Measurements from ENCODE around the gene SALL1.

Gene SALL1

GRCh38 chr16:51111759-51112158, 39.3 kb downstream of the SALL1 start:
- no peak overlapping the region for H2AFZ ChIP-seq (ENCODE audit: low read depth, low read length)
- H3K27ac ChIP-seq (ENCODE audit: low read length): no peak overlapping the region
- H3K79me2 ChIP-seq (ENCODE audit: low read length): no peaks in the 10 kb centered on the region
- H3K4me3 ChIP-seq (ENCODE audit: low read length): no peak overlapping the region
- H3K36me3 ChIP-seq (replicated peaks; ENCODE audit: low read depth, low read length): no peaks in the 10 kb centered on the region
- H4K20me1 ChIP-seq (ENCODE audit: insufficient read depth, low read length): no peaks in the 10 kb centered on the region
- no peaks in the 10 kb centered on the region for H3K9me3 ChIP-seq (ENCODE audit: insufficient read depth, low read length)
- H3K27me3 ChIP-seq (ENCODE audit: low read depth, low read length): 0 out of 2 replicates have a peak, but pooled peaks cover 19% of the 10 kb centered on the region
- no peaks in the 10 kb centered on the region for H3K4me1 ChIP-seq (ENCODE audit: low read length)
- TF ChIP-seq CTCF (IDR thresholded peaks at IDR 0.05; ENCODE audit: low read depth, low read length) (no peak), EZH2phosphoT487 (IDR thresholded peaks at IDR 0.05; ENCODE audit: low read depth) (no peak)
- no peak overlapping the region for H3K4me2 ChIP-seq (ENCODE audit: low read length)
- no peak overlapping the region for H3K9ac ChIP-seq (ENCODE audit: low read length)

GRCh38 chr16:51110700-51111157, 40.3 kb downstream of the SALL1 start:
- Histone ChIP-seq H3K4me2 (ENCODE audit: low read length) (no peak overlapping the region), H3K9ac (ENCODE audit: low read length) (no peak overlapping the region), H3K4me1 (ENCODE audit: low read length) (no peaks in the 10 kb centered on the region), H3K9me3 (ENCODE audit: insufficient read depth, low read length) (no peaks in the 10 kb centered on the region), H3K27me3 (ENCODE audit: low read depth, low read length) (0 out of 2 replicates have a peak, but pooled peaks cover 16% of the 10 kb centered on the region), H2AFZ (ENCODE audit: low read depth, low read length) (no peak overlapping the region), H4K20me1 (ENCODE audit: insufficient read depth, low read length) (no peaks in the 10 kb centered on the region), H3K27ac (ENCODE audit: low read length) (no peak overlapping the region), H3K79me2 (ENCODE audit: low read length) (no peaks in the 10 kb centered on the region), H3K4me3 (ENCODE audit: low read length) (no peak overlapping the region), H3K36me3 (replicated peaks; ENCODE audit: low read depth, low read length) (no peaks in the 10 kb centered on the region)
- TF ChIP-seq EZH2phosphoT487 (IDR thresholded peaks at IDR 0.05; ENCODE audit: low read depth) (no peak), CTCF (IDR thresholded peaks at IDR 0.05; ENCODE audit: low read depth, low read length) (no peak)

- TF ChIP-seq CTCF (IDR thresholded peaks at IDR 0.05; ENCODE audit: low read depth, low read length) (no peak), EZH2phosphoT487 (IDR thresholded peaks at IDR 0.05; ENCODE audit: low read depth) (no peak)
- no peak overlapping the region for H3K9ac ChIP-seq (ENCODE audit: low read length)
- H4K20me1 ChIP-seq (ENCODE audit: insufficient read depth, low read length): no peaks in the 10 kb centered on the region
- 0 out of 2 replicates have a peak, but pooled peaks cover 9% of the 10 kb centered on the region for H3K27me3 ChIP-seq (ENCODE audit: low read depth, low read length)
- H3K9me3 ChIP-seq (ENCODE audit: insufficient read depth, low read length): no peaks in the 10 kb centered on the region
- no peak overlapping the region for H3K27ac ChIP-seq (ENCODE audit: low read length)
- H3K4me3 ChIP-seq (ENCODE audit: low read length): no peak overlapping the region
- no peak overlapping the region for H2AFZ ChIP-seq (ENCODE audit: low read depth, low read length)
- no peaks in the 10 kb centered on the region for H3K36me3 ChIP-seq (replicated peaks; ENCODE audit: low read depth, low read length)
- no peaks in the 10 kb centered on the region for H3K4me1 ChIP-seq (ENCODE audit: low read length)
- no peak overlapping the region for H3K4me2 ChIP-seq (ENCODE audit: low read length)
- H3K79me2 ChIP-seq (ENCODE audit: low read length): no peaks in the 10 kb centered on the region
Measured at GRCh38 chr16:51109173-51109572, 41.9 kb downstream of the SALL1 start.

- Histone ChIP-seq H3K9ac (ENCODE audit: low read length) (no peak overlapping the region), H3K36me3 (replicated peaks; ENCODE audit: low read depth, low read length) (no peaks in the 10 kb centered on the region), H3K4me3 (ENCODE audit: low read length) (no peak overlapping the region), H3K27ac (ENCODE audit: low read length) (no peak overlapping the region), H4K20me1 (ENCODE audit: insufficient read depth, low read length) (no peaks in the 10 kb centered on the region), H3K4me1 (ENCODE audit: low read length) (no peaks in the 10 kb centered on the region), H3K4me2 (ENCODE audit: low read length) (no peak overlapping the region), H3K9me3 (ENCODE audit: insufficient read depth, low read length) (no peaks in the 10 kb centered on the region), H3K27me3 (ENCODE audit: low read depth, low read length) (0 out of 2 replicates have a peak, but pooled peaks cover 4% of the 10 kb centered on the region), H2AFZ (ENCODE audit: low read depth, low read length) (no peak overlapping the region), H3K79me2 (ENCODE audit: low read length) (no peaks in the 10 kb centered on the region)
- TF ChIP-seq CTCF (IDR thresholded peaks at IDR 0.05; ENCODE audit: low read depth, low read length) (no peak), EZH2phosphoT487 (IDR thresholded peaks at IDR 0.05; ENCODE audit: low read depth) (no peak)
Measured at GRCh38 chr16:51107742-51108141, 43.3 kb downstream of the SALL1 start.

All from OCI-LY3 (cell line).